Smooth muscle cell (in vitro differentiated cells): ENCODE results near the gene SMU1. TPM values are rescaled to one million over a fixed set of nuclear protein-coding genes. Genes with fewer than 3 reads are reported as not detected.

Experiments
- DNase-seq: peaks from one replicate; lab custom pipeline; 2025; ENCODE audit not compliant: unreplicated experiment; lab: John Stamatoyannopoulos, UW
- H2AFZ ChIP-seq: fragments of 200-600 bp; sonication (generic); 2 replicates; pipeline ENCODE4 v1.6.0; 2016; ENCODE audit warnings: antibody characterized with exemption, low read depth, mild to moderate bottlenecking
- H3F3A ChIP-seq: fragments of 200-600 bp; sonication (generic); 2 replicates; pipeline ENCODE4 v1.6.0; 2017; ENCODE audit warnings: antibody characterized with exemption, low read depth
- H3K27ac ChIP-seq: fragments of 200-600 bp; sonication (generic); 2 replicates; pipeline ENCODE4 v1.5.1; 2016; ENCODE audit warnings: low read depth, mild to moderate bottlenecking
- H3K27me3 ChIP-seq: fragments of 200-600 bp; sonication (generic); 2 replicates; pipeline ENCODE4 v1.6.1; 2016; ENCODE audit warnings: low read depth, mild to moderate bottlenecking
- H3K36me3 ChIP-seq: fragments of 200-600 bp; sonication (generic); 2 replicates; pipeline ENCODE4 v1.5.1; 2016; ENCODE audit warnings: low read depth
- H3K4me1 ChIP-seq: fragments of 200-600 bp; sonication (generic); 2 replicates; pipeline ENCODE4 v1.5.1; 2016; ENCODE audit warnings: low read depth
- H3K4me2 ChIP-seq: fragments of 200-600 bp; sonication (generic); 2 replicates; pipeline ENCODE4 v1.6.0; 2016; ENCODE audit warnings: mild to moderate bottlenecking
- H3K4me3 ChIP-seq: fragments of 200-600 bp; sonication (generic); 2 replicates; pipeline ENCODE4 v1.5.1; 2016; ENCODE audit warnings: mild to moderate bottlenecking
- H3K79me2 ChIP-seq: fragments of 200-600 bp; sonication (generic); 2 replicates; pipeline ENCODE4 v1.6.0; 2016; ENCODE audit warnings: low read depth, mild to moderate bottlenecking
- H3K9ac ChIP-seq: fragments of 200-600 bp; sonication (generic); 2 replicates; pipeline ENCODE4 v1.6.0; 2016; ENCODE audit warnings: low read depth
- H3K9me3 ChIP-seq: fragments of 200-600 bp; sonication (generic); replicated peaks from 2 replicates; pipeline ENCODE4 v1.5.1; 2016; ENCODE audit warnings: low read depth
- H4K20me1 ChIP-seq: fragments of 200-600 bp; sonication (generic); 2 replicates; pipeline ENCODE4 v1.6.0; 2016; ENCODE audit warnings: low read depth
- CTCF ChIP-seq: fragments of 200-600 bp; sonication (generic); IDR thresholded peaks from 2 replicates; pipeline ENCODE4 v1.5.1; 2017; ENCODE audit warnings: borderline replicate concordance, mild to moderate bottlenecking, antibody characterized with exemption; ENCODE audit not compliant: insufficient read depth, poor library complexity, severe bottlenecking
- WGBS: methylation state at CpG from one replicate; pipeline ENCODE4 v1.1.7; 2016; ENCODE audit warnings: low lambda C conversion rate; 5-methylcytosine and 5-hydroxymethylcytosine counted together
- polyA plus RNA-seq: library from polyadenylated mRNA; unstranded; fragments of >200 nt; fragmentation: Nextera tagmentation; extraction: Ambion mirVana; gene quantifications from 2 replicates; pipeline ENCODE4 v1.2.1, GENCODE V29; 2016
- total RNA-seq: library from RNA; depleted of rRNA; stranded (reverse); fragments of >200 nt; gene quantifications from 2 replicates; pipeline ENCODE4 v1.2.3, GENCODE V29; 2014

SMU1 gene
- total and polyA plus RNA-seq, 2 experiments from 2014 or later: 15.1 to 17.4 TPM

- Histone ChIP-seq H3K27ac (peak overlapping the region; percentile 94), H3F3A (peaks cover 8% of the 10 kb centered on the region), H3K4me3 (no peak overlapping the region), H4K20me1 (no peaks in the 10 kb centered on the region), H3K4me1 (peaks cover 5% of the 10 kb centered on the region), H3K79me2 (no peaks in the 10 kb centered on the region), H3K4me2 (no peak overlapping the region), H3K27me3 (no peaks in the 10 kb centered on the region), H3K9ac (peak overlapping the region; percentile 14), H2AFZ (no peak overlapping the region), H3K9me3 (no peaks in the 10 kb centered on the region), H3K36me3 (no peaks in the 10 kb centered on the region)
- WGBS: 97% methylated on average over 4 of the region's 4 CpGs
- TF ChIP-seq CTCF: no peak
- DNase-seq: no peak
Observed at GRCh38 chr9:33106372-33106771, 29.9 kb upstream of the SMU1 start.

DNA sequence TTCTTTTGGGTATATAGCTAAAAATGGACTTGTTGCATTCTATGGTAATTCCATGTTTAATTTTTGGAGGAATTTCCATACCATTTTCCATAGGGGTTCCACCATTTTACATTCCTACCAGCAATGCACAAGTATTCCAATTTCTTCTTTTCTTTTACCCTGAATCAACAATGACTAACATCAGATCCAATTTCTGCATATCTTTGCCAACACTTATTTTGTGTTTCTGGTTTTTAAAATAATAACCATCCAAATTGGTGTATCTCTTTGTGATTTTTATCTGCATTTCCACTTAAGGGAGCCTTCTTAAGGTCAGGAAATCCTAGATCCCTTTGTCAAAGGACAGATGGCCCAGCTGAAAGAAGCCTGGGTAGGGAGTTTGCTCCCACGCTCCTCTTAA is 29.5 kb upstream of the SMU1 start:
- peak overlapping the region; percentile 94 for H3K27ac ChIP-seq
- H3K4me1 ChIP-seq: peaks cover 5% of the 10 kb centered on the region
- H3F3A ChIP-seq: peaks cover 8% of the 10 kb centered on the region
- no peak for DNase-seq
- H3K36me3 ChIP-seq: no peaks in the 10 kb centered on the region
- no peaks in the 10 kb centered on the region for H3K79me2 ChIP-seq
- H3K27me3 ChIP-seq: no peaks in the 10 kb centered on the region
- H2AFZ ChIP-seq: no peak overlapping the region
- H3K4me2 ChIP-seq: no peak overlapping the region
- no peak for TF ChIP-seq CTCF
- H4K20me1 ChIP-seq: no peaks in the 10 kb centered on the region
- no peak overlapping the region for H3K4me3 ChIP-seq
- H3K9me3 ChIP-seq: no peaks in the 10 kb centered on the region
- 94% methylated on average over 1 of the region's 1 CpG for WGBS
- H3K9ac ChIP-seq: no peak overlapping the region

DNA sequence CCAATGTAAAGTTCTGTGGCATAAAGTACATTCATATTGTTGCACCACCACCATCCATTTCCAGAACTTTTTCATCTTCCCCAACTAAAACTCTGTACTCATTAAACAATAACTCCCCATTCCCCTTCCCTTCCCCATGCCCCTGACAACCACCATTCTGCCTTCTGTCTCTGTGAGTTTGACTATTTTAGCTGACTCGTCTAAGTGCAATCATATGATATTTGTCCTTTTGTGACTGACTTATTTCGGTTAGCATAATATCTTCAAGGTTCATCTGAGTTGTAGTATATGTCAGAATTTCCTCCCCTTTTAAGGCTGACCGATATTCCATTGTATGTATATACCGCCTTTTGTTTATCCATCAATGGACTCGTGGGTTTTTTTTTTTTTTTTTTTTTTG is 29.0 kb upstream of the SMU1 start:
- no peak overlapping the region for H3K4me3 ChIP-seq
- H3F3A ChIP-seq: peaks cover 8% of the 10 kb centered on the region
- peaks cover 5% of the 10 kb centered on the region for H3K4me1 ChIP-seq
- no peaks in the 10 kb centered on the region for H3K79me2 ChIP-seq
- no peak overlapping the region for H3K27ac ChIP-seq
- H2AFZ ChIP-seq: no peak overlapping the region
- no peak for TF ChIP-seq CTCF
- WGBS: 95% methylated on average over 5 of the region's 5 CpGs
- H3K36me3 ChIP-seq: no peaks in the 10 kb centered on the region
- H3K4me2 ChIP-seq: no peak overlapping the region
- no peaks in the 10 kb centered on the region for H3K27me3 ChIP-seq
- no peaks in the 10 kb centered on the region for H3K9me3 ChIP-seq
- no peak overlapping the region for H3K9ac ChIP-seq
- no peak for DNase-seq
- no peaks in the 10 kb centered on the region for H4K20me1 ChIP-seq

DNA sequence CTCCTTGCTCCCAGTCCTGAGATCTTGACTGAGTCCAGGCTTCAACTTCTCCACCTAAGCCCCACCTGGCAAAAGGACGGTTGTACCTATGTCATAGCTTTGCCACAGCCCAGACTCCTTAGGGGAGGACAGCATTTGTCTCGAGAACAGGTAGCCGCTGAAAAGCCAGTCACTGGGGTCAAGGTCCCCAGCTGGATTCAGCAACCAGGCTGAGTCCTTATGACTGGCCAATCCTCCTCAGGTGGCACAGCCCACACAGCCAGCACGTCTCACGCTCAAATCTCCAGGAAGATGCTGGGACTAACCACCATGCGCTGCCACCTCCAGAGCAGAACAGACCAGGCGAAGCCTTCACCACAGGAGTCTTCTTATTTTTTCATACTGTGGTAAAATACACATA is 27.9 kb upstream of the SMU1 start:
- no peak overlapping the region for H3K27ac ChIP-seq
- WGBS: 97% methylated on average over 7 of the region's 7 CpGs

More for the DNA sequence above, 27.9 kb upstream of the SMU1 start:
- Histone ChIP-seq H4K20me1 (no peaks in the 10 kb centered on the region), H3K9ac (no peak overlapping the region), H3K4me1 (peaks cover 5% of the 10 kb centered on the region), H3K4me3 (no peak overlapping the region), H3F3A (peaks cover 8% of the 10 kb centered on the region), H2AFZ (no peak overlapping the region), H3K4me2 (no peak overlapping the region), H3K9me3 (no peaks in the 10 kb centered on the region), H3K27me3 (no peaks in the 10 kb centered on the region), H3K36me3 (no peaks in the 10 kb centered on the region), H3K79me2 (no peaks in the 10 kb centered on the region)
- TF ChIP-seq CTCF: no peak
- no peak for DNase-seq
